GM18520 (cell line): ENCODE data around the gene UGCG.
A peak's percentile ranks its signal among the peaks of the same experiment; 100 is the strongest.
"Not testable (repeated sequence)": the region's sequence is repeated elsewhere in the genome, so short reads cannot be mapped to it uniquely, and the experiment has no call there.

Experiments used
- ATAC-seq: cut with Tn5 transposase; IDR thresholded peaks from one replicate; pipeline ENCODE4 v1.9.1; 2021; ENCODE audit not compliant: unreplicated experiment

The UGCG gene

DNA sequence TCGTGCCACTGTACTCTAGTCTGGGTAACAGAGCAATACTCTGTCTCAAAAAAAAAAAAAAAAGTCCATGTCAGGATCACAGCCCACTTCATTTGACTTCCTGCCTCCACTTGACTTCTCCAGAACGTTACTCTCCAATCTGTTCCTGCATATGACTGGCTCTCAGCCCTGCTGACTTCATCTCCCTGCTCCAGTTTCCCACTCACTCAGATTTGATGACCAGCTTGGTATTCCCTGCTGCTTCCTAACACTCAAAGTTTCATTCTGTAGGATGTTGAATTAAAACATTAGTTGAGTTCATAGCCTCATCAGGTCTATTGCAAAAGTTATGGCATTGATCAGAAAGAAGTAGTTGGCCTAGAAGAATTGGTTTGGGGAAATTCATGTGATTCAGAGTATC is 52.3 kb downstream of the UGCG start:
- ATAC-seq, result no peak

DNA sequence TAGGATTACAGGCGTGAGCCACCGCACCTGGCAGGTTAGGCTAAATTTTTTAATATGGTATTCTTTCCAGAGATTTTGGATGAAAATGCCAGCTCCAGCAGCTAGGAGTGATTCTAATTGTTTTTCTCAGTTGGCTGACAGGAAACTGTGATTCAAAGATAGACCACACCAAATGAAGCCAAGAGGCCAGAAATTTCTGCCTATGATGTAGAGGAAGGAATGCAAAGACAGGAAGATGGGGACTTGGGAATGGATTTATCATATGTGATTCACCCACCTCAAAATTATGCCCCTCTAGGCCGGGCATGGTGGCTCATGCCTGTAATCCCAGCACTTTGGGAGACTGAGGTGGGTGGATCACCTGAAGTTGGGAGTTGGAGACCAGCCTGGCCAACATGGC is 53.3 kb downstream of the UGCG start:
- ATAC-seq, result no peak

DNA sequence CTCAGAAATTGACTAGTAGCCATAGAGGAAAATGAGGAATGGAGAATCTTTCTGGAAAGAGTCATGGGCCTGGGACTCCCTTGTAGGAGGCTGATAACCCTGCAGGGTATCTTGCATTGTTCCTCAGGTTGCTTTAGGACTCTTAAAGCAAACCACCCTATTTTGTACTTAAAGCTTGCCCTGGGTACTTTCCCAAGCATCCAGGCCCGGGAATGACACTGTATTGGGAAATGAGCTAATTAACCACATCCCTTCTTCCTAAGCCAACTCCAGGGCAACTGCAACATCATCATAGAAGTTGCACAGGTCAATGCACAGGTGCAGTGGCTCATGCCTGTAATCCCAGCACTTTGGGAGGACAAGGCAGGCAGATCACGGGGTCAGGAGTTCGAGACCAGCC is 55.9 kb downstream of the UGCG start:
- ATAC-seq, result no peak

DNA sequence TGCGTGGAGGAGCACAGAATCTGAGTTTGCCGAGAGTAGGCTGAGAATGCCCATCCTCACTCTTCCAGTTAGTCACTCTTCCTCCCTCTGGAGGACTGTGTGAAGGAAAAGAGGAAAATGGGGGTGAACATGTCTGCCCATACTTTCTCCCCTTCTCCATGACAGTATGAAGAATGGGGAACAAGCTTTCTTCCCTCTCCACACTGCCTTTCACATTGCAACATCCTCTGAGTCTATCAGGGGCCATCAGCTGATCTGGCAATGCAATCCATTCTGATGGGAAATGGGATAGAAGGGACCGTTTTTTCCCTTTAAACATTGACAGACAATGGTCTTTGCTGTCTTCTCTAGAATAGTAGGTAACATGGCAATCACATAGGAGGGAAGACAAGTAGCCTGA is 56.8 kb downstream of the UGCG start:
- no peak for ATAC-seq

DNA sequence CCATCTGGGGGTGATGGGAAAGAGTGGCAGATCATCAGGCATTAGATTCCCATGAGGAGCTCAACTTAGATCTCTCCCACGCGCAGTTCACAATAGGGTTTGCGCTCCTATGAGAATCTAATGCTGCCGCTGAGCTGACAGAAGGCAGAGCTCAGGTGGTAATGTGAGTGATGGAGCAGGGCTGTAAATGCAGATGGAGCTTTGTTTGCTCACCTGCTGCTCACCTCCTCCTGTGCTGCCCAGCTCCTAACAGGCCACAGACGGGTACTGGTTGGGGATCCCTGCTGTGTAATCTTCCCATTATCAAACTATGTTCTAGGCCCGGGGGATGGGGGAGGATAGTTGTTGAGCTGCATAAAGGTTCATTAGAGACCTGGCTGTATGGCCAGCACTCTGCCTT is 58.4 kb downstream of the UGCG start:
- no peak for ATAC-seq

DNA sequence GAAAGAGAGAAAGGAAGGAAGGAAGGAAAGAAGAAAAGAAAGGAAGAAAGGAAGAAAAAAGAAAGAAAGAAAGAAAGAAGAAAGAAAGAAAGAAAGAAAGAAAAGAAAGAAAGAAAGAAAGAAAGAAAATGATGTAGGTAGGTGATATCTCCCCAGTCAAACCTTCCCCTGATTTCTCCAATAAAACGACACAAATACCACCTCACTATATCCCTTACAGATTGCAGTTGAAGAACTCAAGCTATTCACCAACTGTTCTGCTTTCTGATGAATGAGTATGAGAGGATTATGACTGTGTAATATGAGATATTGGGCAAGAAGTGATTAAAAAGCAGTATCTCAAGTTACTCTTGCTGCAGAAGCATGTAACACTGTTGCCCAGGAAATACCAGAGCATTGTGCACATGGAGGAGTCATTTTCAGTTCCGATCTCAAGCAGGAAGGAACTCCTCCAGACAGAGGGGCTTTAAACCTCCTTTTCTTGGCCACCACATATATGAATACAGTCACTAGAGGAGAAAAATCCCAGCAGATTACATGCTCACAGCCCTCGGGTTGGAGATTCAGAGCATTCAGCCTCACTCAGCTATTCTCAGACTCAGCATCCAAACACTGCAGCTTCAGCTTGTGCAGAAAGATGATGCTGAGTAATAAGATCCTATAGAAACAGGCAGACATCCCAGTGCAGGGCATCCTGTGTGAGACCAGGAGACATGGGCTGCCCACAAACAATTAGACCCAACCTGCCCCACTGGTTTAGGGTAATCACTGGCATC is 61.4 kb downstream of the UGCG start:
- no peak for ATAC-seq

DNA sequence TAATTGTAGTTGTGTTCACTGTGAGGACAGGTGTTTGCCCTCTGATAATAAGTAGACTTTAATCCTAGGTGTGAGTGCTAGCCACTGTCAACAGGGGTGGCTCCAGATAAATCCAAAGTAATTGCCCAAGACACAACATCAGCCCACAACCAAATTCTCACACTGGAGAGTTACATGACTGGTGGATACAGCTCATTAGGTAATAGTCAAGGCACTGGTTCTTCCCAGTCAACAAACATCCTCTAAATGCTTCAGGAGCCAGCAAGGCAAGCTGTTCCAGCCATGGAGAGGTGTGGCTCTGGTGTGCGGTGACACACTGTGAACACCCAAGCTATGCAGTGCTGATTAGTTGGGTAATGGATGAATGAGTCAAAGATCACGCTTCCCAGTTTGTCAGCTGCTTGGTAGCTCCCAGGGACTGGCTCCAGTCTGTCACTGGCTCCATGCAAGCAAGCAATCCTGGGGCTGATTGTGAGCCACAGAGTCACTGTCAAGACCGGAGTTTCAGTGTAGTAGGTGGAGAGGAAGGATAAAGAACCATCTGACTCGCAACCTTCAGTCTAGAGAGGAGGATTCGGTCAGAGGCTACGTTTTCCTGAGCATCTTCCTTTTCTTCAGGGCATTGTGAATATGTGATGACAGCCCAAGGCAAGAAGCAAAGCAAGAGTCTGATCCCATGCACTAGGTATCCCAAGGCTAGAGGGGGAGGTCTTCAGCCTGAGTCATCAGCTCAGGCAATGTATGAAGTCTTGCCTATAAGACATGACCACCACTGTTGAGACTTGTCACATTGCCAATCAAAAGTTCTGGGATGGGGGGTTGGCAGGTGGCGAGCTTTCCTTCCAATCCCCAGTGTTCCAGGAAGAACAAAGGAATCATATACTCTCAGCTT is 63.1 kb downstream of the UGCG start:
- ATAC-seq, result no peak

DNA sequence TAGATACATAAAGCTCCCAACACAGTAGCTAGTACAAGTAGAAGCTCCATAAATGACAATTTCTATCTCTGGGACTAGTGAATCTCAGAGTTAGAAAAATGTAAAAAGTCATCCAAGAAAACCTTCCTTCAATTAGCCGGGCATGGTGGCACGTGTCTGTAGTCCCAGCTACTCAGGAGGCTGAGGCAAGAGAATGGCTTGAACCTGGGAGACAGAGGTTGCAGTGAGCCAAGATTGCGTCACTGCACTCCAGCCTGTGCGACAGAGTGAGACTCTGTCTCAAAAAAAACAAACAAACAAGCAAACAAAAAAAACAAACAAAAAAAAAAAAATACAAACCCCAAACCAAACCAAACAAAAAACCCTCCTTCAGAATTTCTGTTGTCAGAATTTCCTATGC is 63.9 kb downstream of the UGCG start:
- not testable (repeated sequence) for ATAC-seq

DNA sequence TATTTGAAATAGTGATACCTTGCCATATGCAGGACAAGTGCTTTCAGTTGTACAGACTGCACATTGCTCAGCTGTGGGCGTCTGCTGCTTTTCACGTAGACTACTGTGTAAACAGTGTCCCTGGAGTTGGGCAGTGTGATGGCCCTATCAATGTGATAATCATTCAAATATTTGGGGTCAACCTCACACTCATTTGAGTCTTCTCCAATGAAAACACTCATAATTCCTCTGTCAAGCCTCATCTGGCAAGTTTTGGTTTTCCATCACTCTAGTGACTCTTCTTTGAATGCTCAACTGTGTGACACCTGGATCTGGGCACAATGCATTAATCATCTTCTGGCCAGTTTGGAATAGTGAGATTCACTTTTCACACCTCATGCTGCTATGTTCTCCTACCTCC is 64.4 kb downstream of the UGCG start:
- no peak for ATAC-seq

DNA sequence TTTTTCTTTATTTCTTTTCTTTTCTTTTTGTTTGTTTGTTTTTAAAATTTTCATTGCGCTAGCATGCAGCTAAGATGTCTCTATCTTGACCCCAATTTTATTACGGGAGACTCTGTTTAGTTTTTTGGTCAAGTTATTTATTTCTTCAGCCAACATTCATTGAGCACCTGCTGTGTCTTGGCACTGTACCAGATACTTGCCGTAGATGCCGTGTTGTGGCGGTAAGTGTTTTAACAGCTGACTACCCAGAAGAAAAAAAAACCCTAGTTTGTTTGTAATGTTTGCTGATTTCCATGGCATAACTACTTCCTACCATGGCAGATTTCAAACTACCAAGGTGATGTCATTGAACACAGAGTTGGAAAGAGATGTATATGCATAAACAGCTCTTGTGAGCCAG is 65.0 kb downstream of the UGCG start:
- ATAC-seq, result no peak

DNA sequence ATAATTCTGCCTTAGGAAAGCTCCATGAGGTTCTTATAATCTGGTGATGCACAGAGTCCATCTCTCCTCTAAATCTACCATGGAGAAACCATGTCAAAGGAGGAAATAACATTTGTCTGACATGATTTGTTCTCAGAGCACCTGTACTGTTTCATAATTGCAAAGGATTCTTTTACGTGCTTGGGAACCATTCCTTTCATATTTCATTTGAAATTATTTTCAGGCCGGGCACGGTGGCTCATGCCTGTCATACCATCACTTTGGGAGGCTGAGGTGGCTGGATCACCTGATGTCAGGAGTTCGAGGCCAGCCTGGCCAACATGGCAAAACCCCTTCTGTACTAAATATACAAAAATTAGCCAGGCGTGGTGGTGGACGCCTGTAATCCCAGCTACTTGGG is 65.4 kb downstream of the UGCG start:
- no peak for ATAC-seq

DNA sequence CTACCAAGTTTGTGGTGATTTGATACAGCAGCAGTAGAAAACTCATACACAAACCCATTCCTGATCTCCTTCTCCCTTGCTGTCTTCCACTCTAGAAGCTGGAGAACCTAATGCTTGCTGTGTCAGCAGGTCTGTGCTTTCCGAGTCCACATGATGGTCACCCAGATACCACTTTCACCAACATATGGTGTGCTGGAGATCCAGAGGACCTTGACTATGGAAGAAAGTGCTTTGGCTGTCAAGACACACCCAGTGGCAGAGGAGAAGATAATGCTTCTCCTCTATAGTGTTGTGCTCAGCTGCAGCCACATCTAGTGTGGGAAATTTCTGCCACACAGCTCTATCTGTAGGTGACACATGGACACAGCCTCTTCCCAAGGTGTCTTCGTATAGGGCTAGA is 67.4 kb downstream of the UGCG start:
- no peak for ATAC-seq

DNA sequence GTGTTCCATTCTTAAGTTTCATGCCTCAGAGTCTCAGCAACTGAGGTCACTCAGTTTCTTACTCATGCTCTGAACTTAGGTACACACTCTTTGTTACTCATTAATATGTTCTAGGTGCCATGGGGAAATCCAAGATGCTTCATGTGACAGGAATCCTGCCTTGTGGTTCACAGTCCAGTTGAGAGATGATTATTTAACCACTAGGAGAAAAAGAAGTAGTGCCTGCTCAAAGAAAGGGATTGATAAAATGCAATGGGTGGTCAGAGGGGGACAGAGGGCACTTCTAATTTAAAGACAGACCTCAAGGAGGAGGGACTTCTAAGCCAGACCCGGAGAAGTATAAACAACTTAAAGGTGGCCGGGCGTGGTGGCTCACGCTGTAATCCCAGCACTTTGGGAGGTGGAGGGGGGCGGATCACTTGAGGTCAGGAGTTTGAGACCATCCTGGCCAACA is 69.0 kb downstream of the UGCG start:
- ATAC-seq, result peak; percentile 90

DNA sequence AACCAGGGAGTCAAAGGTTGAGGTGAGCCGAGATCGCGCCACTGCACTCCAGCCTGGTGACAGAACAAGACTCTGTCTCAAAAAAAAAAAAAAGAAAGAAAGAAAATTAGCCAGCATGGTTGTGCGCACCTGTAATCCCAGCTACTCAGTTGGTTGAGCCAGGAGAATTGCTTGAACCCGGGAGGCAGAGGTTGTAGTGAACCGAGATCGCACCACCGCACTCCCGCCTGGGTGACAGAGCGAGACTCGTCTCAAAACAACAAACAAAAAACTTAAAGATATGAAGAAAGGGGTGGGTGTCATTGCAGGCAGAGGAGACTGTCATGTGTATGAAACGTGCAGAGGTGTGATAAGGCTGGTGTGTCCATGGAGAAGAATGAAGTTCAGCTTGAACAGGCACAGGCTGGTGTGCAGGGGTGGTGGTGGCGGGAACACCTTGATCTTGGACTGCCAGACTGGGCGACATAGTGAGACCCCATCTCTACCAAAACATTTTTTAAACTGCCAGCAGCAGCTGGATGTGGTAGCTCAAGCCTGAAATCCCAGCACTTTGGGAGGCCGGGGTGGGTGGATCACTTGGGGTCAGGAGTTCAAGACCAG is 69.6 kb downstream of the UGCG start:
- ATAC-seq, result no peak

DNA sequence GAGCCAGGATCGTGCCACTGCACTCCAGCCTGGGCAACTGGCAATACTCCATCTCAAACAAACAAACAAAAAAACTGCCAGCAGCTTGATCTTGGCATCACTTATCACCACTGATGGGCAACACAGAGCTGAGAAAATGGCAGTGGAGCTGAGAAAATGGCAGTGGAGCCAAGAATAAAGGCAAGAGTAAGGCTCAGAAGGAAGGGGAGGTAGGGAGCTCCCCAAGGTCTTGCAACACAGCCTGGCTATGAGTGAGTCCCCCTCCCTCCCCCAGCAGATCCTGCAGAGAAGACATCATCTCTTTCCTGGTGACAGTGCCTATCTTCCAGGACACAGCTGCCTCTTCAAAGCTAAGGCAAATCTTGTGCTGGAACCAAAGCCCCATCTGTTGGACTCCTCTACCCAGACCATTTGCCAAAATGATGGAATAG is 70.3 kb downstream of the UGCG start:
- no peak for ATAC-seq

DNA sequence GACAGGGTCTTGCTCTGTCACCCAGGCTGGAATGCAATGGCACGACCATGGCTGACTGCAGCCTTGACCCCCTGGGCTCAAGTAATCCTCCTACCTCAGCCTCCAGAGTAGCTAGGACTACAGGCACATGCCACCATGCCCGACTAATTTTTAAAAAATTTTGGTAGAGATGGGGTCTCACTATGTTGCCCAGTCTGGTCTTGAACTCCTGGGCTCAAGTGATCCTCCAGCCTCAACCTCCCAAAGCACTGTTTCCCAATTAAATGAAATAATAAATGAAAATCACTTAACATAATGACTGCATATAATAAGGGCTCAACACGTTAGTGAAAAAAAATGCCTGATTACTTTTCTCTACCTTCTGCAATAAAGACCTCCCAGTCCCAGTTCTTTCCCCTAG is 71.0 kb downstream of the UGCG start:
- ATAC-seq, result no peak

DNA sequence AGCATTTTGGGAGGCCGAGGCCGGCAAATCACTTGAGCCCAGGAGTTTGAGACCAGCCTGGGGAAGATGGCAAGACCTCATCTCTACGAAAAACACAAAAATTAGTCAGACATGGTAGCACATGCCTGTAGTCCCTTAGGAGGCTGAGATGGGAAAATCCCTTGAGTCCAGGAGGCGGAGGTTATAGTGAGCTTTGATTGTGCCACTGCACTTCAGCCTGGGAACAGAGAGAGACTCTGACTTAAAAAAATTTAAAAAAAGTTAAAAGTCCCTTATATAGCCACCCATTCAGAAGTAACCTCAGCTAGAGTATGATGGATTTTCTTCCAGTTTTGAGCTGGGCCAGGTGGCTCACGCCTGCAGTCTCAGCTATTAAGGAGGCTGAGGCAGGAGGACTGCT is 72.4 kb downstream of the UGCG start:
- no peak for ATAC-seq

DNA sequence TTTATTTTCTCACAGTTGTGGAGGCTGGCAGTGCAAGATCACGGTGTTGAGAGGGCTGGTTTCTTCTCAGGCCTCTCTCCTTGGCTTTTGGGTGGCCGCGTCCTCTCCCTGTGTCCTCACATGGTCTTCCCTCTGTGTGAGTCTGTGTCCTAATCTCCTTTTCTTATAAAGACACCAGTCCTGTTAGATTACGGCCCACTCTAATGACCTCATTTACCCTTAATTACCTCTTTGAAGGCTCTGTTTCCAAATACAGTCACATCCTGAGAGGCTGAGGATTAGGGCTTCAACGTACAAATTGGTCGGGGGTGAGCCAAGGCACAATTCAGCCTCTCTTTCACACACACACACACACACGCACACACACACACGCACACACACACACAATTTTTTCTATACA is 73.0 kb downstream of the UGCG start:
- no peak for ATAC-seq

DNA sequence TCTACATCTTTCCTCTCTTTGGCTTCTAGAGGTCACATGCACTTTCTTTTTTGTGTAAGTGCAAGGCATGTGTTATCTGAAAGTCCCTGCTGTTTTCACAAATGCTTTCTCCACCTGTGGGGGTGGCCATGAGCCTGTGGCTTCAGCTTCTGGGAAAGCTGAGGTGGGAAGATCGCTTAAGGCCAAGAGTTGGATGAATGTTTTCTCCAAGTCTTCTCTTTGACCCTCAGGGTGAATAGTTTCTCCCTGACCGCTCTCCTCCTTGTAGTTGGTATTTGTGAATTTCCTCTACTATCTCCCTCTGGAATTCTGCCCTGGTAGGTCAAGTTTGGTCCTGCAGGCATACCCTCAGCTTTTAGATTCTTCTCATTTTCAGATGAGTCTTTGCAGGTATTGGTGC is 74.2 kb downstream of the UGCG start:
- no peak for ATAC-seq

DNA sequence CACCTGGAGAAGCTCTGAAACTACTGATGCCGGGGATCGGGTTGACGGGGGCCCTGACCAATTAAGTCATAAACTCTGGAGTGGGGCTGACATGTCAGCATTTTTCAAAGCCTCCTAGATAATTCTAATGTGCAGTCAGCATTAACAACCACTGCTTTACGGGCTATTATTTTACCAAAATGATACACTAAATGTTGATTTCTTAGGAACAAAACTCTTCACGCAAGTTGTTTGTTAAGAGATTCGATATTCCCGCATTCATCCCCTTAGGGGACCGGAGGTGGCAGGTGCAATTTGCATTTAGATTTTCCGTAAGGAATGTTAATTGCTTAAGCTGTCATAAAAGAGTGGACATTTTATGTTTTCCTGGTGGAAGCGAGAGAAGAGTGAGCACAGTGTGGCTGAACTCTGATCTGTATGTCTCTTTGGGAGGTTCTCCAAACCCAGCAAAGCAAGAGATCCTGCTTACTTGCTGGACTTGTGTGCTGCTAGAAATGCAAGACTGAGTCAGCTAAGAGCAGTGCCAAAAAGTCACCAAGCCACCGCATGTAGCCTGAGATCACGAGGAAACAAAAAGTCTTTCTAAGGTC is 77.6 kb downstream of the UGCG start:
- ATAC-seq, result no peak

DNA sequence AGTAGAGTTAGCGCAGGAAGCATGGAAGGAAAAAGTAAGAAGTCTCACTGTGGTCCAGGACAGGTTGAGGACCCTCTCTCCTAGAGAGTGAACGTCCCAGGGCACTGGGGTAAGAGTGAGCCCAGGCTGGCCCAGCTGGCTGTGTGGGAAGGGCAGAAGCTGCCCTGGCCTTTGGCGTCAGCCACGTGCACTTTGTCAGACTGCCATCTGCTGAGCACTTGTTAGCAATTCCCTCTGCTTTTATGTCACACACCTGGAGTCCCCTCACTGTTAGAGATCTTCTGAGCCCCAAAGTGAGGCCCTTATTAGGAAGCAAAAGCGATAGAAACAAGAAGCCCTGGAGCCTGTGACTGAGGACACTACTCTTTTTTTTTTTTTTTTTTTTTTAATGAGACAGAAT is 79.1 kb downstream of the UGCG start:
- ATAC-seq, result no peak

DNA sequence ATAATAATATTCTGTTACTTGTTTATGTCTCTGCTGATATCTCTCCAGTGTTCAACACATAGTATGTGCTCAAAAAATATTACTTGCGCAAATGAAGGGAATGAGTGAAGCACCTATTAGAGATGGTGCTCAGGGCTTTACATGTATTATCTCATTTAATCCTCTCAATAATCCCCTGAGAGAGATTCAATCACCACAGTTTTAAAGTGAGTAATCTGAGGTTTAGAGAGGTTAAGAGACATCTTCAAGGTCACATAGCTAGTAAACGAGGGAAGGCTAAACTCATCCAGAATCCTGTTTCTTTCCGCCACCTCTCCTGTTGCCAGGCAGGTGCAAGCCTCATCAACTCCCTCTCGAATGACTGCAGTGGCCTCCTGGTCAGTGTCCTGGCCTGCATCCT is 82.0 kb downstream of the UGCG start:
- no peak for ATAC-seq
